A204.1 (cell line): Measurements from ENCODE around the gene CLCN2.

Experiments
- FAIRE-seq: peaks from 2 replicates; lab custom pipeline; 2012; peaks lifted over from hg19 to GRCh38; lab: Jason Lieb, UNC

Gene CLCN2

GRCh38 chr3:184380627-184381260 is 19.3 kb upstream of the CLCN2 start:
- FAIRE-seq = no peak

- FAIRE-seq = no peak
Measured at GRCh38 chr3:184380185-184380626, 18.8 kb upstream of the CLCN2 start.

- FAIRE-seq = no peak
Measured at GRCh38 chr3:184379358-184380184, 18.2 kb upstream of the CLCN2 start, which contains the start of gene CHRD. CHRD (plus strand) TSS chr3:184380054; CDS start chr3:184380319, 265 bp downstream.

- FAIRE-seq = no peak
Measured at GRCh38 chr3:184378651-184379357, 17.4 kb upstream of the CLCN2 start.

GRCh38 chr3:184377882-184378445 is 16.6 kb upstream of the CLCN2 start, which contains the start of gene THPO:
THPO (minus strand) TSS chr3:184378207; CDS start chr3:184376259, 1,948 bp downstream.
- no peak for FAIRE-seq

- FAIRE-seq = no peak
Measured at GRCh38 chr3:184377374-184377773, 16.0 kb upstream of the CLCN2 start.

- FAIRE-seq = no peak
Measured at GRCh38 chr3:184375747-184376461, 14.5 kb upstream of the CLCN2 start.

GRCh38 chr3:184373422-184373821 is 12.0 kb upstream of the CLCN2 start:
- FAIRE-seq = no peak

- no peak for FAIRE-seq
Measured at GRCh38 chr3:184372911-184373310, 11.5 kb upstream of the CLCN2 start.

- no peak for FAIRE-seq
Measured at GRCh38 chr3:184372296-184372821, 11.0 kb upstream of the CLCN2 start.

- no peak for FAIRE-seq
Measured at GRCh38 chr3:184371570-184372018, 10.2 kb upstream of the CLCN2 start.

- FAIRE-seq = no peak
Measured at GRCh38 chr3:184368586-184369183, 7.3 kb upstream of the CLCN2 start.

- FAIRE-seq = no peak
Measured at GRCh38 chr3:184368116-184368515, 6.7 kb upstream of the CLCN2 start.

GRCh38 chr3:184366619-184367289 is 5.3 kb upstream of the CLCN2 start:
- FAIRE-seq = no peak

- peak; percentile 93 for FAIRE-seq
Measured at GRCh38 chr3:184362668-184363546, 1.5 kb upstream of the CLCN2 start.

- FAIRE-seq = no peak
Measured at GRCh38 chr3:184361932-184362667, 695 bp upstream of the CLCN2 start.

- FAIRE-seq = no peak
Measured at GRCh38 chr3:184360929-184361531, 375 bp downstream of the CLCN2 start.
